Osteocyte (in vitro differentiated cells): ENCODE data around the gene CDK10. TPM values are rescaled to one million over a fixed set of nuclear protein-coding genes. Genes with fewer than 3 reads are reported as not detected.
A peak's percentile ranks its signal among the peaks of the same experiment; 100 is the strongest.

Experiments used
- DNase-seq: peaks from one replicate; pipeline ENCODE4 v3.0.0; 2021; ENCODE audit warnings: mixed read lengths; ENCODE audit not compliant: unreplicated experiment; ENCODE audit errors: extremely low spot score
- H3K27ac Mint-ChIP-seq: one replicate; pipeline ENCODE4 v1.8.0; 2021; ENCODE audit warnings: mild to moderate bottlenecking, mixed read lengths; ENCODE audit not compliant: unreplicated experiment
- H3K27me3 Mint-ChIP-seq: one replicate; pipeline ENCODE4 v1.8.0; 2021; ENCODE audit warnings: mixed read lengths; ENCODE audit not compliant: unreplicated experiment
- H3K36me3 Mint-ChIP-seq: one replicate; pipeline ENCODE4 v1.8.0; 2021; ENCODE audit warnings: mixed read lengths; ENCODE audit not compliant: unreplicated experiment
- H3K4me1 Mint-ChIP-seq: one replicate; pipeline ENCODE4 v1.8.0; 2021; ENCODE audit warnings: mixed read lengths; ENCODE audit not compliant: unreplicated experiment
- H3K4me3 Mint-ChIP-seq: one replicate; pipeline ENCODE4 v1.8.0; 2021; ENCODE audit warnings: mild to moderate bottlenecking, moderate library complexity, mixed read lengths; ENCODE audit not compliant: unreplicated experiment
- H3K9me3 Mint-ChIP-seq: one replicate; pipeline ENCODE4 v1.8.0; 2021; ENCODE audit warnings: mixed read lengths; ENCODE audit not compliant: unreplicated experiment
- total RNA-seq: library from RNA; stranded (reverse); gene quantifications from 2 replicates; pipeline ENCODE4 v1.2.1, GENCODE V29; 2021
- TF ChIP-seq, protein P1 (sequence below): fragments of 200-600 bp; sonication (generic); IDR thresholded peaks from 2 replicates; pipeline ENCODE4 v1.5.0; 2021; ENCODE audit warnings: antibody characterized with exemption, mild to moderate bottlenecking, moderate library complexity

CDK10 gene
- total RNA-seq, 1 donor from 2014 or later = 91.5 TPM

- Mint-ChIP-seq H3K9me3 (no peaks in the 10 kb centered on the region), H3K27ac (no peak overlapping the region), H3K4me3 (no peak overlapping the region), H3K4me1 (peaks cover 11% of the 10 kb centered on the region), H3K27me3 (no peaks in the 10 kb centered on the region), H3K36me3 (peaks cover 3% of the 10 kb centered on the region)
- no peak for DNase-seq
- TF ChIP-seq, protein P1, sequence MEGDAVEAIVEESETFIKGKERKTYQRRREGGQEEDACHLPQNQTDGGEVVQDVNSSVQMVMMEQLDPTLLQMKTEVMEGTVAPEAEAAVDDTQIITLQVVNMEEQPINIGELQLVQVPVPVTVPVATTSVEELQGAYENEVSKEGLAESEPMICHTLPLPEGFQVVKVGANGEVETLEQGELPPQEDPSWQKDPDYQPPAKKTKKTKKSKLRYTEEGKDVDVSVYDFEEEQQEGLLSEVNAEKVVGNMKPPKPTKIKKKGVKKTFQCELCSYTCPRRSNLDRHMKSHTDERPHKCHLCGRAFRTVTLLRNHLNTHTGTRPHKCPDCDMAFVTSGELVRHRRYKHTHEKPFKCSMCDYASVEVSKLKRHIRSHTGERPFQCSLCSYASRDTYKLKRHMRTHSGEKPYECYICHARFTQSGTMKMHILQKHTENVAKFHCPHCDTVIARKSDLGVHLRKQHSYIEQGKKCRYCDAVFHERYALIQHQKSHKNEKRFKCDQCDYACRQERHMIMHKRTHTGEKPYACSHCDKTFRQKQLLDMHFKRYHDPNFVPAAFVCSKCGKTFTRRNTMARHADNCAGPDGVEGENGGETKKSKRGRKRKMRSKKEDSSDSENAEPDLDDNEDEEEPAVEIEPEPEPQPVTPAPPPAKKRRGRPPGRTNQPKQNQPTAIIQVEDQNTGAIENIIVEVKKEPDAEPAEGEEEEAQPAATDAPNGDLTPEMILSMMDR = no peak
Measured at GRCh38 chr16:89716916-89717687, 30.6 kb downstream of the CDK10 start.

DNA sequence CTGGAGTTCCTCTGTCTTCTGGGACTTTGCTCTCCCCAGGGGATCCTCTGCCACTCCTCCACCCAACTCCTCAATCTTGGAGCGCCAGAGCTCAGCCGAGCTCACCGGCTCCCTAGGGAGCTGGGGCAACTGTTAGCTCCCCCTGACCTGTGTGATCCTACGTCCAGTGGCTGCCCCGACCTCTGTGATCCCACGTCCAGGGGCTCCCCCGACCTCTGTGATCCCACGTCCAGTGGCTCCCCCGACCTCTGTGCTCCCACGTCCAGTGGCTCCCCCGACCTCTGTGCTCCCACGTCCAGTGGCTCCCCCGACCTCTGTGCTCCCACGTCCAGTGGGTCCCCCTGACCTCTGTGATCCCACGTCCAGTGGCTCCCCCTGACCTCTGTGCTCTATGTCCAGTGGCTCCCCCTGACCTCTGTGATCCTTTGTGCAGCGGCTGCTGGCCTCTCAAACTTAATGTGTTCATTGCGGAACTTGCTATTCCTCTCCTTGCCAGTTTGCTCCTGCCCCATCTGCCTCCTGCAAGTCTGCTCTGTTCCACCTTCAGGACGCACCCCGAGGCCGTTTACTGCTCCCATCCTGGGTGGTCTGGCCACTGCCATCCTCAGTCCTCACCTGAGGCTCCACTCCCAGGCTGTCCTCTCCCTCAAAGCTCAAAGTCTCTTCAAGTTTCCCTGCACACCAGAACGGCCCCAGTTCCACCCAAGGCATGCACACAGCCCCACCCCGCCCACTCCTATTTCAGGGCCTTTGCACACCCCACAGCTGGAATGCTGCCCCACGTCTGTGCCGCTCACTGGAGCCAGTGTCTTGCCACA is 31.4 kb downstream of the CDK10 start:
- H3K27ac Mint-ChIP-seq = no peak overlapping the region
- no peaks in the 10 kb centered on the region for H3K9me3 Mint-ChIP-seq
- TF ChIP-seq, protein P1 = no peak
- H3K27me3 Mint-ChIP-seq = no peaks in the 10 kb centered on the region
- H3K36me3 Mint-ChIP-seq = peaks cover 6% of the 10 kb centered on the region
- H3K4me3 Mint-ChIP-seq = no peak overlapping the region
- DNase-seq = no peak
- peaks cover 17% of the 10 kb centered on the region for H3K4me1 Mint-ChIP-seq

- H3K9me3 Mint-ChIP-seq = no peaks in the 10 kb centered on the region
- peaks cover 21% of the 10 kb centered on the region for H3K4me1 Mint-ChIP-seq
- peaks cover 7% of the 10 kb centered on the region for H3K36me3 Mint-ChIP-seq
- H3K4me3 Mint-ChIP-seq = peak overlapping the region; percentile 75
- no peaks in the 10 kb centered on the region for H3K27me3 Mint-ChIP-seq
- H3K27ac Mint-ChIP-seq = peak overlapping the region; percentile 63
- TF ChIP-seq, protein P1 = no peak
- DNase-seq = no peak
Measured at GRCh38 chr16:89720551-89720812, 34.0 kb downstream of the CDK10 start.

GRCh38 chr16:89720813-89721545 is 34.5 kb downstream of the CDK10 start, which contains the start of the genes VPS9D1 and ZNF276:
Gene VPS9D1, minus strand, starts transcription at chr16:89720898. Its CDS starts 37 bp downstream, at chr16:89720861.
Gene ZNF276, plus strand, starts transcription at chr16:89721537. Its CDS starts 104 bp downstream, at chr16:89721641.
- Mint-ChIP-seq H3K36me3 (peaks cover 7% of the 10 kb centered on the region), H3K4me1 (peaks cover 21% of the 10 kb centered on the region), H3K4me3 (peak within 1 kb of the TSS; percentile 75), H3K27ac (peak within 1 kb of the TSS; percentile 67), H3K27me3 (no peaks in the 10 kb centered on the region), H3K9me3 (no peaks in the 10 kb centered on the region)
- TF ChIP-seq, protein P1 = no peak
- peak; percentile 92 for DNase-seq
